GM21390 (cell line): ENCODE data around the gene MRTFA.

ENCODE experiments used
- ATAC-seq: cut with Tn5 transposase; IDR thresholded peaks from one replicate; pipeline ENCODE4 v1.9.1; 2021; ENCODE audit not compliant: unreplicated experiment

The MRTFA gene

GRCh38 chr22:40434106-40434505 is 202.4 kb downstream of the MRTFA start:
- ATAC-seq, result no peak

GRCh38 chr22:40433416-40434090 is 203.0 kb downstream of the MRTFA start:
- ATAC-seq, result no peak

GRCh38 chr22:40432625-40433024 is 203.9 kb downstream of the MRTFA start:
- ATAC-seq, result no peak

- no peak for ATAC-seq
Observed at GRCh38 chr22:40432157-40432556, 204.4 kb downstream of the MRTFA start.

GRCh38 chr22:40430991-40431390 is 205.5 kb downstream of the MRTFA start:
- ATAC-seq, result no peak

GRCh38 chr22:40429481-40429880 is 207.0 kb downstream of the MRTFA start:
- no peak for ATAC-seq

- ATAC-seq, result no peak
Observed at GRCh38 chr22:40428796-40429195, 207.7 kb downstream of the MRTFA start.

- no peak for ATAC-seq
Observed at GRCh38 chr22:40426594-40427333, 209.8 kb downstream of the MRTFA start.

- no peak for ATAC-seq
Observed at GRCh38 chr22:40425082-40425481, 211.4 kb downstream of the MRTFA start.

GRCh38 chr22:40423882-40424640 is 212.5 kb downstream of the MRTFA start:
- ATAC-seq, result no peak

- ATAC-seq, result no peak
Observed at GRCh38 chr22:40423310-40423688, 213.2 kb downstream of the MRTFA start.

- no peak for ATAC-seq
Observed at GRCh38 chr22:40422558-40423309, 213.8 kb downstream of the MRTFA start.

- no peak for ATAC-seq
Observed at GRCh38 chr22:40421941-40422340, 214.6 kb downstream of the MRTFA start.

- no peak for ATAC-seq
Observed at GRCh38 chr22:40421082-40421350, 215.5 kb downstream of the MRTFA start.

GRCh38 chr22:40420341-40421081 is 216.0 kb downstream of the MRTFA start:
- no peak for ATAC-seq

GRCh38 chr22:40419718-40420117 is 216.8 kb downstream of the MRTFA start:
- no peak for ATAC-seq

- ATAC-seq, result no peak
Observed at GRCh38 chr22:40418366-40419201, 217.9 kb downstream of the MRTFA start.

GRCh38 chr22:40417881-40418280 is 218.6 kb downstream of the MRTFA start:
- no peak for ATAC-seq

GRCh38 chr22:40417041-40417440 is 219.5 kb downstream of the MRTFA start:
- ATAC-seq, result no peak

- no peak for ATAC-seq
Observed at GRCh38 chr22:40416636-40417035, 219.9 kb downstream of the MRTFA start.
